NT2/D1 (cell line): ENCODE results near the gene RFTN1.

Experiments used
- SUZ12 ChIP-seq: IDR thresholded peaks from 2 replicates; pipeline ENCODE4 v1.6.1; 2011; ENCODE audit not compliant: insufficient read length, insufficient read depth; ENCODE audit errors: extremely low read depth
- YY1 ChIP-seq: IDR thresholded peaks from 2 replicates; pipeline ENCODE4 v1.6.1; 2011; ENCODE audit not compliant: insufficient read length, insufficient read depth
- ZNF274 ChIP-seq: IDR thresholded peaks from 2 replicates; pipeline ENCODE4 v1.6.1; 2011; ENCODE audit warnings: mild to moderate bottlenecking, low read depth, low read length

GRCh38 chr3:16429086-16429485, 84.4 kb downstream of the RFTN1 start:
- TF ChIP-seq SUZ12 (no peak), ZNF274 (no peak), YY1 (no peak)
